Measurements from ENCODE around the gene DPP7. TPM values are rescaled to one million over a fixed set of nuclear protein-coding genes. Genes with fewer than 3 reads are reported as not detected.

DPP7 gene
- total and polyA plus RNA-seq, 9 of the 15 experiments (the other 6 are each of a cell fraction or from before 2014, with no cell fraction given) = 0.99 to 365 (median 132) TPM

- Histone ChIP-seq H2AFZ (ENCODE audit: low read depth, low read length) (no peak overlapping the region), H3K4me2 (ENCODE audit: insufficient read depth, low read length) (no peak overlapping the region; the same call in 1 of the 2 replicates), H4K20me1 (replicated peaks; ENCODE audit: control insufficient read depth, insufficient read depth, low read length) (no peaks in the 10 kb centered on the region), H3K27ac (ENCODE audit: extremely low read depth, low read depth, low read length) (no peak overlapping the region), H3K9me1 (ENCODE audit: control insufficient read depth, insufficient read depth, low read length) (no peaks in the 10 kb centered on the region), H3K9me3 (replicated peaks; ENCODE audit: control insufficient read depth, insufficient read depth, low read depth, low read length) (no peaks in the 10 kb centered on the region), H3K9ac (ENCODE audit: insufficient read depth in 1 of 2, low read depth in 2 of 2, low read length in 2 of 2) (peak overlapping the region in 1 of 2 experiments; percentile 90; a peak in 2 of 4 replicates), H3K27me3 (ENCODE audit: control insufficient read depth in 2 of 2, insufficient read depth in 2 of 2, low read length in 2 of 2) (no peaks in the 10 kb centered on the region), H3K4me3 (no peak overlapping the region), H3K4me1 (replicated peaks in 1 of 2; ENCODE audit: control insufficient read depth in 2 of 2, insufficient read depth in 2 of 2, low read length in 2 of 2) (peaks cover 18 to 58% of the 10 kb centered on the region in 2 experiments), H3K79me2 (ENCODE audit: control insufficient read depth, insufficient read depth, low read length) (peaks cover 27% of the 10 kb centered on the region), H3K36me3 (ENCODE audit: control insufficient read depth, insufficient read depth, low read length) (peaks cover 25% of the 10 kb centered on the region; the same call in 2 of the 3 replicates)
- WGBS (ENCODE audit: insufficient coverage, low coverage, missing lambda C conversion rate) = 79% methylated on average over 6 of the region's 6 CpGs
- ChIA-PET POLR2A (interaction anchor here (0.6 to 1.0 kb wide), 2 partner anchors 9 kb away, joined by 3 read pairs; no protein-coding TSS in a partner anchor), CTCF (ENCODE audit: low intra/inter-chr PET ratio) (no interaction called here)
- ATAC-seq (no peak), FAIRE-seq (peak; percentile 11), DNase-seq (ENCODE audit: extremely low read depth in 1 of 4, low spot score in 3 of 4) (no peak)
- intact Hi-C loops (cut with micrococcal nuclease) = loop anchor here (5.0 kb wide), 1 partner anchor 64 kb away; the partner anchor contains the start of gene ENTPD2
- no TSS peak for BruUV-seq (replicated peaks)
- in situ Hi-C loops (cut with MboI) = no loop called here
- TF ChIP-seq TEAD4 (IDR thresholded peaks at IDR 0.05; ENCODE audit: low read length) (no peak), TEAD4 (CRISPR knock-in tag; IDR thresholded peaks at IDR 0.05; ENCODE audit: borderline replicate concordance) (0 out of 2 replicates have a peak, but pooled peaks have one; percentile 18), FOXA3 (CRISPR knock-in tag; conservative IDR thresholded peaks at IDR 0.05 in 1 of 2, IDR thresholded peaks at IDR 0.05 in 1 of 2) (peak in 1 of 2 experiments; percentile 86; a peak in 1 of 4 replicates), POU5F1 (IDR thresholded peaks at IDR 0.05; ENCODE audit: borderline replicate concordance, low read depth, low read length, partially characterized antibody) (no peak)
Observed at GRCh38 chr9:137116027-137116507, 1.5 kb upstream of the DPP7 start.

All from K562 (cell line).